Loucy (cell line): ENCODE results near the gene INO80B.
"Not testable (repeated sequence)": the region's sequence is repeated elsewhere in the genome, so short reads cannot be mapped to it uniquely, and the experiment has no call there.

Source experiments
- H2AFZ ChIP-seq: fragments of 200-600 bp; sonication (generic); 2 replicates; pipeline ENCODE4 v1.6.0; 2016; ENCODE audit warnings: antibody characterized with exemption, mild to moderate bottlenecking, low read length, moderate library complexity
- H3F3A ChIP-seq: fragments of 200-600 bp; 2 replicates; pipeline ENCODE4 v1.6.0; 2016; ENCODE audit warnings: antibody characterized with exemption, low read depth, mild to moderate bottlenecking
- H3K27me3 ChIP-seq: fragments of 200-600 bp; sonication (generic); 2 replicates; pipeline ENCODE4 v1.6.1; 2014; ENCODE audit warnings: low read length, mild to moderate bottlenecking; ENCODE audit not compliant: insufficient read depth, poor library complexity, severe bottlenecking
- H3K36me3 ChIP-seq: fragments of 200-600 bp; sonication (generic); 2 replicates; pipeline ENCODE4 v1.6.1; 2016; ENCODE audit warnings: low read length; ENCODE audit not compliant: insufficient read depth
- H3K4me1 ChIP-seq: fragments of 200-600 bp; sonication (generic); 2 replicates; pipeline ENCODE4 v1.5.1; 2014; ENCODE audit warnings: low read length, mild to moderate bottlenecking; ENCODE audit not compliant: insufficient read depth, poor library complexity, severe bottlenecking
- H3K4me2 ChIP-seq: fragments of 200-600 bp; sonication (generic); 2 replicates; pipeline ENCODE4 v1.6.0; 2014; ENCODE audit warnings: antibody characterized with exemption, low read length, low read depth, mild to moderate bottlenecking; ENCODE audit not compliant: poor library complexity, severe bottlenecking
- H3K4me3 ChIP-seq: fragments of 200-600 bp; sonication (generic); 2 replicates; pipeline ENCODE4 v1.5.1; 2014; ENCODE audit warnings: low read length, mild to moderate bottlenecking, mixed read lengths; ENCODE audit not compliant: poor library complexity, severe bottlenecking
- H3K79me2 ChIP-seq: fragments of 200-600 bp; sonication (generic); 2 replicates; pipeline ENCODE4 v1.6.1; 2014; ENCODE audit warnings: low read length; ENCODE audit not compliant: insufficient read depth
- H3K9ac ChIP-seq: fragments of 200-600 bp; sonication (generic); 2 replicates; pipeline ENCODE4 v1.6.0; 2014; ENCODE audit warnings: mild to moderate bottlenecking, low read depth, low read length, moderate library complexity; ENCODE audit not compliant: poor library complexity, severe bottlenecking
- H3K9me2 ChIP-seq: fragments of 200-600 bp; sonication (generic); replicated peaks from 2 replicates; pipeline ENCODE4 v1.6.1; 2016; ENCODE audit warnings: low read depth, low read length, mixed read lengths
- H3K9me3 ChIP-seq: fragments of 200-600 bp; sonication (generic); 2 replicates; pipeline ENCODE4 v1.6.1; 2014; ENCODE audit warnings: mild to moderate bottlenecking, antibody characterized with exemption, low read length, low read depth; ENCODE audit not compliant: insufficient read depth
- H4K20me1 ChIP-seq: fragments of 200-600 bp; sonication (generic); 2 replicates; pipeline ENCODE4 v1.6.0; 2014; ENCODE audit warnings: antibody characterized with exemption, low read length, mild to moderate bottlenecking; ENCODE audit not compliant: insufficient read depth, poor library complexity, severe bottlenecking
- CTCF ChIP-seq: fragments of 200-600 bp; sonication (generic); conservative IDR thresholded peaks from 2 replicates; pipeline ENCODE4 v1.5.1; 2014; ENCODE audit warnings: mild to moderate bottlenecking, antibody characterized with exemption, low read length
- EZH2phosphoT487 ChIP-seq: fragments of 200-600 bp; IDR thresholded peaks from 2 replicates; pipeline ENCODE4 v1.6.1; 2018; ENCODE audit warnings: antibody characterized with exemption, mild to moderate bottlenecking, moderate library complexity, borderline replicate concordance

INO80B gene

DNA sequence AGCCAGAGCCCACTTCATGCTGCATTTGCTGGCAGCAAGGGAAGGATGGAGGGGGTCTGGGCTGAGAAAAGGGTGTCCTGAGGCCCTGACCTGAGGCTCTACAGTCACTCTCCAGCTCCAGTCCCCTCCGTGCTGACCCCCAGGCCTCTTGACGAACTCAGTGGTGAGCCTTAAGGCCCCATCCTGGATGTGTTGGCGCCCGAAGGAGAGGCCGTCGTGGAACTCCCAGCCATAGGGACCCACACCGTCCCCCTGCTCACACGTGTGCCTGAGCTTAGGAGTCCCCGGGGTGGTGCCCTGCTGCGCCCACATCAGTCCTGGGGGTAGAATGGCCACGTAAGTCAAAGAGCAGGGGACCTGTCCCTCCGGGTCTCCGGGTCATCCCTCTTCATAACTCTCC, 9.5 kb downstream of the INO80B start:
- no peaks in the 10 kb centered on the region for H3F3A ChIP-seq
- TF ChIP-seq EZH2phosphoT487 (no peak), CTCF (no peak)
- no peaks in the 10 kb centered on the region for H3K9me3 ChIP-seq
- H2AFZ ChIP-seq: peak overlapping the region; percentile 95; the same call in 1 of the 2 replicates
- no peaks in the 10 kb centered on the region for H3K27me3 ChIP-seq
- H4K20me1 ChIP-seq: peaks cover 7% of the 10 kb centered on the region
- H3K4me3 ChIP-seq: peak overlapping the region; percentile 87
- H3K36me3 ChIP-seq: no peaks in the 10 kb centered on the region; the same call in 1 of the 2 replicates
- peaks cover 30% of the 10 kb centered on the region for H3K79me2 ChIP-seq
- no peaks in the 10 kb centered on the region for H3K9me2 ChIP-seq
- H3K9ac ChIP-seq: peak overlapping the region; percentile 89
- H3K4me2 ChIP-seq: peak overlapping the region; percentile 87
- peaks cover 8% of the 10 kb centered on the region for H3K4me1 ChIP-seq

DNA sequence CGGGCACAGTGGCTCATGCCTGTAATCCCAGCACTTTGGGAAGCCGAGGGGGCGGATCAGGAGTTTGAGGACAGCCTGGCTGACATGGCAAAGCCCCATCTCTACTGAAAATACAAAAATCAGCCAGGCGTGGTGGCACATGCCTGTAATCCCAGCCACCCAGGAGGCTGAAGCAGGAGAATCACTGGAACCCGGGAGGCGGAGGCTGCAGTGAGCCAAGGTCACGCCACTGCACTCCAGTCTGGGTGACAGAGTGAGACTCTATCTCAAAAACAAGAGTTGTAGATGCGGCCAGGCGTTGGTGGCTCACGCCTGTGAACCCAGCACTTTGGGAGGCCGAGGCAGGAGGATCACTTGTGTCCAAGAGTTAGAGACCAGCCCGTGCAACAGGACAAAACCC, 15.9 kb downstream of the INO80B start:
- H3K4me1 ChIP-seq: peaks cover 16% of the 10 kb centered on the region
- not testable (repeated sequence) for H3K4me2 ChIP-seq, H3K4me3 ChIP-seq, H3K9me2 ChIP-seq, H3F3A ChIP-seq, H3K36me3 ChIP-seq, H3K27me3 ChIP-seq, H3K9me3 ChIP-seq, H2AFZ ChIP-seq, H4K20me1 ChIP-seq, H3K9ac ChIP-seq
- peaks cover 14% of the 10 kb centered on the region; the same call in 1 of the 2 replicates for H3K79me2 ChIP-seq

- peaks cover 16% of the 10 kb centered on the region for H3K4me1 ChIP-seq
These were observed 16.6 kb downstream of the INO80B start for GRCh38 chr2:74471332-74472065.

More at GRCh38 chr2:74471332-74472065, 16.6 kb downstream of the INO80B start:
- Histone ChIP-seq H2AFZ (no peak overlapping the region), H3K36me3 (peaks cover 6% of the 10 kb centered on the region; the same call in 1 of the 2 replicates), H3K27me3 (no peaks in the 10 kb centered on the region), H3K9me3 (no peaks in the 10 kb centered on the region), H3K79me2 (peaks cover 14% of the 10 kb centered on the region; the same call in 1 of the 2 replicates), H3F3A (peaks cover 5% of the 10 kb centered on the region; the same call in 1 of the 2 replicates), H3K9me2 (no peaks in the 10 kb centered on the region), H3K4me3 (peak overlapping the region; percentile 86), H3K4me2 (peak overlapping the region; percentile 92), H3K9ac (peak overlapping the region; percentile 86), H4K20me1 (no peaks in the 10 kb centered on the region)
- TF ChIP-seq EZH2phosphoT487: no peak
- no peak for TF ChIP-seq CTCF
